IPS-11a (cell line): ENCODE measurements around the gene TRERF1.
"Not testable (repeated sequence)": the region's sequence is repeated elsewhere in the genome, so short reads cannot be mapped to it uniquely, and the experiment has no call there.

ENCODE experiments used
- H3K4me3 ChIP-seq: one replicate; pipeline ENCODE4 v1.5.1; 2013; ENCODE audit warnings: low read depth, low read length, control low read depth

TRERF1 gene

GRCh38 chr6:42451333-42452170, at the start of gene TRERF1:
Gene TRERF1 (minus strand): TSS chr6:42451926. CDS start chr6:42269590, 182,336 bp downstream.
- peak within 1 kb of the TSS; percentile 85 for H3K4me3 ChIP-seq

GRCh38 chr6:42498473-42499128, 46.9 kb upstream of the TRERF1 start:
- no peak overlapping the region for H3K4me3 ChIP-seq

GRCh38 chr6:42493914-42494539, 42.3 kb upstream of the TRERF1 start:
- H3K4me3 ChIP-seq = no peak overlapping the region

- H3K4me3 ChIP-seq = no peak overlapping the region
These were observed 36.4 kb upstream of the TRERF1 start for GRCh38 chr6:42488129-42488528.

GRCh38 chr6:42484261-42484660, 32.5 kb upstream of the TRERF1 start:
- H3K4me3 ChIP-seq = no peak overlapping the region

- no peak overlapping the region for H3K4me3 ChIP-seq
These were observed 30.4 kb upstream of the TRERF1 start for GRCh38 chr6:42482174-42482573.

GRCh38 chr6:42471714-42472113, 20.0 kb upstream of the TRERF1 start:
- H3K4me3 ChIP-seq = no peak overlapping the region

GRCh38 chr6:42471142-42471541, 19.4 kb upstream of the TRERF1 start:
- H3K4me3 ChIP-seq = no peak overlapping the region

GRCh38 chr6:42468273-42468672, 16.5 kb upstream of the TRERF1 start:
- no peak overlapping the region for H3K4me3 ChIP-seq

- no peak overlapping the region for H3K4me3 ChIP-seq
These were observed 15.9 kb upstream of the TRERF1 start for GRCh38 chr6:42467651-42468050.

GRCh38 chr6:42466470-42466869, 14.7 kb upstream of the TRERF1 start:
- not testable (repeated sequence) for H3K4me3 ChIP-seq

GRCh38 chr6:42462474-42462972, 10.8 kb upstream of the TRERF1 start:
- H3K4me3 ChIP-seq = no peak overlapping the region

- H3K4me3 ChIP-seq = no peak overlapping the region
These were observed 9.2 kb upstream of the TRERF1 start for GRCh38 chr6:42460883-42461282.

- H3K4me3 ChIP-seq = no peak overlapping the region
These were observed 8.2 kb upstream of the TRERF1 start for GRCh38 chr6:42459888-42460287.

GRCh38 chr6:42454428-42454791, 2.7 kb upstream of the TRERF1 start:
- no peak overlapping the region for H3K4me3 ChIP-seq

GRCh38 chr6:42453654-42454427, 2.1 kb upstream of the TRERF1 start:
- peak overlapping the region; percentile 85 for H3K4me3 ChIP-seq

- H3K4me3 ChIP-seq = peak overlapping the region; percentile 85
These were observed 1.4 kb upstream of the TRERF1 start for GRCh38 chr6:42453031-42453653.

GRCh38 chr6:42452171-42453030, 675 bp upstream of the TRERF1 start:
- peak overlapping the region; percentile 85 for H3K4me3 ChIP-seq

- H3K4me3 ChIP-seq = peak overlapping the region; percentile 71
These were observed 1.0 kb downstream of the TRERF1 start for GRCh38 chr6:42450477-42451332.
